ENCODE measurements around the gene ARHGEF39. TPM values are rescaled to one million over a fixed set of nuclear protein-coding genes. Genes with fewer than 3 reads are reported as not detected.
"Not testable (repeated sequence)": the region's sequence is repeated elsewhere in the genome, so short reads cannot be mapped to it uniquely, and the experiment has no call there.

Gene ARHGEF39
- total RNA-seq, 2 experiments from 2014 or later, result 17.2 to 18.7 TPM

DNA sequence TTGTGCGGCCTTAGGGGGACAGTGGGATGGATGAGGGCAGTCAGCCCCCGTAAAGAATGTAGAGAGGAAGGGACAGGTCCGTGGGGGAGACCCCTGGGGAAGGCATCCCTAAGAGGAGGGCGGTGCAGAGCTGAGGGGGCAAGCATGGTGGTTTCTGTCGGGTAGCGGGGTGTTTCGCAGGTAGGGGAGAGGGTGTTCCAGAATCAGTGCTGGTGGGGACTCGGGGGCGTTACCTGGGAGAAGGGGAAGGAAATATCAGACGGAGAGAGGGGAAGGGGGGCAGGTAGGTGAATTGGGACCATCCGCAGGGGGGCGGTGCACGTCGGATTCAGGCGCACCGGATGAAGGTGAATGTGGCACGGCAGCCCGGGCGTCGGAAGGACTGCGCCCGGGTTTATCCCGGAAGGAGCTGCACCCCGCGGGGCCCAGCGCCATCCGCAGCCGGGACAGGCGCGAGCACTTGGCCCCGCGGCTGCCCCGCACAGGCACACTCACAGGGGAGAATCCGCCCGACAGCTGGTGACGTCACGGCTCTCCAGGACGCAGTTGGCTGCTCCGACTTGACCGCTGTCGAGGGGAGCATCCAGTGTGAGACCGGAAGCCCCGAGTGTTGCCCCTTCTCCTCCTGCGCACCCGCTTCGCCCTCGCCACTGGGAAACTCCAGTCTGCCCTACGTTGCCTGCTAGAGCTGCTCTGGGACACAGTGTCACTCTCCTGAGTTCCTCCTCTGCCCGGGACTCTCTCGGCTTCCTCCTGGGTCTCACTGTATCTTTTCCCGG lies 48.1 kb downstream of the ARHGEF39 start:
- DNase-seq, result peak; percentile 78
- H3K4me1 Mint-ChIP-seq, result peaks cover 53% of the 10 kb centered on the region

DNA sequence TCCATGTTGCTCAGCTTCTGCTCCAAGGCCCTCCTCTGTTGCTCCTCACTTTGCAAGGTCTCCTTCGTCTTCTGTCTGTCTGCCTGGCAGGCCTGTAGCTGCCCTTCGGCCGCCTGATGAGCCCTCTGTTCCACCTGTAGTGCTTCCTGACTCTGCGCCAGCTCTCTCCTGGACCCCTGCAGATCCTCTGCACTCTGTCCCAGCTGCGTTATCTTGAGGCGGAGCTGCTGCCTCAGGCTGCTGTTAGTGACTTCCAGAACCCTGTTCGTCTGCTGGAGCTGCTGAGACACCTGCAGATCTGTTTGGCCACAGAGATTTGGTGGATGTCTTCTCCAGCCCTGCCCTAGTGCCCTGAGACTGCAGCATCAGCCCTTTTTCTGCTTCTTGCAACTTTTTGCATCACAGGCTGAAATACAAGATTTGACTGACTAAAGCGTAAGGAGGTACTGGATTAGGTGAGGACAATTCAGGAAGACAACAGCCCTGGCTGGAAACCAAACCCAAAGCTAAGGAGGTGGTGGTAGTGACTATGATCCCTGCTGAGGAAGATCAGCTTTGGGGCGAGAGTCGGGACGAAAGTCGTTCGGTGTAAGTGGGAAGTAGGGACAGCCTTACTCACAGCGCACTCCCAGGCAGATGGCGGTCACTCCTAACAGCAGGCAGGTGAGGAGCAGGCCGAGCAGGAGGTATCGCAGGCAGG lies 48.9 kb downstream of the ARHGEF39 start:
- no peak for DNase-seq
- peaks cover 5% of the 10 kb centered on the region for H3K36me3 Mint-ChIP-seq
- no peaks in the 10 kb centered on the region for H3K27me3 Mint-ChIP-seq
- peak overlapping the region; percentile 87 for H3K4me3 Mint-ChIP-seq
- H3K4me1 Mint-ChIP-seq, result peaks cover 51% of the 10 kb centered on the region
- peak overlapping the region; percentile 96 for H3K27ac Mint-ChIP-seq
- H3K9me3 Mint-ChIP-seq, result no peaks in the 10 kb centered on the region

More for the DNA sequence above, 48.1 kb downstream of the ARHGEF39 start:
- H3K27me3 Mint-ChIP-seq, result no peaks in the 10 kb centered on the region
- peak overlapping the region; percentile 87 for H3K4me3 Mint-ChIP-seq
- peak overlapping the region; percentile 96 for H3K27ac Mint-ChIP-seq
- H3K36me3 Mint-ChIP-seq, result peaks cover 5% of the 10 kb centered on the region
- no peaks in the 10 kb centered on the region for H3K9me3 Mint-ChIP-seq

DNA sequence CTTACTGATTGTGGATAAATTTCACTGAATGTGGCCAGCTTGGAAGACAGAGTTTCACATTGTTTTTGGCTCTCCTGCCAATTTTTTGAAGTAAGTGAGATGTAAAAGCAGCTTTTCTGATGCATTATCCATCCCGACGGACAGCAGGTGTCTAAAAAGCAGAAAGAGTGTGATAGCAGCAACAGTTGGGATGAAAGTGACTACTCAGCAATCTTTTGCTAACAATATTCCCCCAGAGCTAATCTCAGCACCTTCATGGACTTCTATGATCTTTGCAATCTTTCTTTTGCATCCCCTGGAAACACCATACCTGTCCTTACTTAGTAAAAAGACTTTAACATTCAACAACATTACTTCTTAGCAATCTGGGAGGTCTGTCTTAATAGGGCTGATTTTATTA lies 52.2 kb downstream of the ARHGEF39 start:
- no peak overlapping the region for H3K27ac Mint-ChIP-seq
- H3K9me3 Mint-ChIP-seq, result no peaks in the 10 kb centered on the region
- H3K27me3 Mint-ChIP-seq, result no peaks in the 10 kb centered on the region
- H3K4me1 Mint-ChIP-seq, result peaks cover 22% of the 10 kb centered on the region
- no peak for DNase-seq
- no peak overlapping the region for H3K4me3 Mint-ChIP-seq
- peaks cover 1% of the 10 kb centered on the region for H3K36me3 Mint-ChIP-seq

DNA sequence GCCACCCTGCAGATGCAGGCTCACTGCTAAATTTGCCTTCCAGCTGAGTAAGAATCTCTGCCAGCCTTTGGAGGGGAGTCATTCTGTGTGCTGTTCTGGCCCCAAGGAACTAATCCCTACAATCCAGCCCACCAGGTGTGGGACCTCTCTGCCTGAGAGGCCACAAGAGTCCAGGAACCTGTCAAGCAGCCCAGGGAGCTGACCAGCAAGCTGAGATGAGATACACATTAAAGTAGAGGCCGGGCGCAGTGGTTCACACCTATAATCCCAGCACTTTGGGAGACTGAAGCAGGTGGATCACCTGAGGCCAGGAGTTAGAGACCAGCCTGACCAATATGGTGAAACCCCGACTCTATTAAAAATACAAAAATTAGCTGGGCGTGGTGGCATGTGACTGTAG lies 52.9 kb downstream of the ARHGEF39 start:
- H3K4me3 Mint-ChIP-seq, result not testable (repeated sequence)

DNA sequence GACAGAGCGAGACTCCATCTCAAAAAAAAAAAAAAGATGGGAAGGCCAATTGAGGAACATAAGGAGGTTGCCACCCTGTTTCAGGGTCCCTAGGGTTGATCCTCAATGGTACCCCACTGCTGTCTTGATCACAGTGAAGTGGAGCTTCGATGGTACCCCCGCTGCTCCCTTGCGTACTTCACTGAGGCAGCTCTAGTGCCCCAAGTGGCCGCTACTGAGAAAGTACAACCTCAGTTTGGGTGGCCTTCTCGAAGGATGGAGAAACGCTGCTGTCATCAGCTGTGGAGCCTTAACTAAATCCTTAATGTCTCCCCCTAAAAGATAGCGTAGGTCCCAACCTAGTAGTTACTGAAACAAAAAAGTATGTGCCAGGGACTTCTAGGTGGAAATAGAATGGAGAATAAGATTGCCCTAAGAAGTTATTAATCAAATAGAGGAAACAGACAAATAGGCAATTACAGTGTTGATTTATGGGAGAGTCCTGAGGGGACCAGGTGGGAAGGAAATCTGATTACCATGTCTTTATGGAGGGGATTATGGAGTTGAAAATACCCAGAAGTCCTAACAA lies 53.7 kb downstream of the ARHGEF39 start:
- H3K27ac Mint-ChIP-seq, result no peak overlapping the region
- no peaks in the 10 kb centered on the region for H3K9me3 Mint-ChIP-seq
- H3K4me1 Mint-ChIP-seq, result peaks cover 16% of the 10 kb centered on the region
- H3K36me3 Mint-ChIP-seq, result peaks cover 8% of the 10 kb centered on the region
- H3K27me3 Mint-ChIP-seq, result no peaks in the 10 kb centered on the region
- peak; percentile 49 for DNase-seq
- no peak overlapping the region for H3K4me3 Mint-ChIP-seq

More for the DNA sequence above, 52.9 kb downstream of the ARHGEF39 start:
- peaks cover 16% of the 10 kb centered on the region for H3K4me1 Mint-ChIP-seq
- not testable (repeated sequence) for H3K27ac Mint-ChIP-seq, DNase-seq, H3K36me3 Mint-ChIP-seq, H3K9me3 Mint-ChIP-seq, H3K27me3 Mint-ChIP-seq

DNA sequence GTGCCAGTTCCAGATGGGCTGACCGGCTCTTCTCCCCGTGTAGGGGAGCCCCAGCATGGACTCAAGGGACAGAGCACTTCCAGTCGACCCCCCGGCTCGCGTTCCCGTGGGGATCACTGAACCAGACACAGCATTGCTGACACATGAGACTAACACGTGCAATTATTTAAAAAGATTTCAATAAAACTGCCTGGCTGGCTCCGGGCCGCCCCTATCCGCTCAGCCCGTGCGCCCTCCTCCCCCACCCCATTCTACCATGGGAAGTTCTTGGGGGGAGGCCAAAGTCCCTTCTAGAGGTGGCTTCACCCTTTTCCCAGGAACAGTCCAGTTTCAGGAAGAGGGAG lies 55.2 kb downstream of the ARHGEF39 start:
- Mint-ChIP-seq H3K4me1 (peaks cover 15% of the 10 kb centered on the region), H3K4me3 (no peak overlapping the region), H3K27me3 (no peaks in the 10 kb centered on the region), H3K27ac (no peak overlapping the region), H3K36me3 (peaks cover 8% of the 10 kb centered on the region), H3K9me3 (no peaks in the 10 kb centered on the region)
- DNase-seq, result no peak

Other genes starting within 250 kb of the ARHGEF39 start
- 1 to 10 TPM; 2.2 to 2.4 TPM for gene RUSC2, start 175.1 kb downstream of the ARHGEF39 start, total RNA-seq
- 10 to 100 TPM; 24.9 to 26.0 TPM for gene TESK1, start 59.9 kb downstream of the ARHGEF39 start, total RNA-seq
- 10 to 100 TPM; 11.4 to 11.5 TPM for gene CD72, start 46.8 kb downstream of the ARHGEF39 start, total RNA-seq
- 10 to 100 TPM; 67.7 to 69.4 TPM for gene SIT1, start 14.3 kb downstream of the ARHGEF39 start, total RNA-seq
- gene RMRP, start 7.2 kb downstream of the ARHGEF39 start, total RNA-seq, result over 10,000 TPM in 1 of 2 experiments, 1,000 to 10,000 TPM in 1; 8,498 to 10,099 TPM
- gene CCDC107, start 6.9 kb downstream of the ARHGEF39 start, total RNA-seq, result 1 to 10 TPM; 8.2 to 9.4 TPM
- gene CA9, start 8.7 kb upstream of the ARHGEF39 start, total RNA-seq, result 1 to 10 TPM; 1.5 to 2.7 TPM
- 1 to 10 TPM; 3.3 to 4.6 TPM for gene TPM2, start 24.7 kb upstream of the ARHGEF39 start, total RNA-seq
- 100 to 1,000 TPM; 158 to 169 TPM for gene TLN1, start 67.0 kb upstream of the ARHGEF39 start, total RNA-seq
- 10 to 100 TPM; 23.7 to 24.5 TPM for gene CREB3, start 67.5 kb upstream of the ARHGEF39 start, total RNA-seq
- 10 to 100 TPM; 22.6 to 24.2 TPM for gene GBA2, start 84.0 kb upstream of the ARHGEF39 start, total RNA-seq
- 10 to 100 TPM; 12.7 to 13.4 TPM for gene RGP1, start 84.1 kb upstream of the ARHGEF39 start, total RNA-seq
- gene MSMP, start 89.1 kb upstream of the ARHGEF39 start, total RNA-seq, result under 1 TPM in 1 of 2 experiments, not detected in 1; 0.94 TPM
- 1 to 10 TPM; 4.7 to 8.9 TPM for gene NPR2, start 126.4 kb upstream of the ARHGEF39 start, total RNA-seq
- gene SPAG8, start 147.1 kb upstream of the ARHGEF39 start, total RNA-seq, result 1 to 10 TPM in 1 of 2 experiments, under 1 TPM in 1; 0.68 to 1.0 TPM
- gene HINT2, start 149.8 kb upstream of the ARHGEF39 start, total RNA-seq, result 10 to 100 TPM; 65.0 to 70.1 TPM
- not detected for gene FAM221B, start 163.5 kb upstream of the ARHGEF39 start, total RNA-seq
- gene TMEM8B, start 164.0 kb upstream of the ARHGEF39 start, total RNA-seq, result 1 to 10 TPM; 2.8 to 3.1 TPM
- not detected for gene OR13J1, start 205.2 kb upstream of the ARHGEF39 start, total RNA-seq
- gene HRCT1, start 241.0 kb upstream of the ARHGEF39 start, total RNA-seq, result not detected
- gene SPAAR, start 244.3 kb upstream of the ARHGEF39 start, total RNA-seq, result not detected